NCI-H2196 (cell line): ENCODE data around the gene KLC4.
A peak's percentile ranks its signal among the peaks of the same experiment; 100 is the strongest.
"Not testable (repeated sequence)": the region's sequence is repeated elsewhere in the genome, so short reads cannot be mapped to it uniquely, and the experiment has no call there.

ENCODE experiments used
- DNase-seq: peaks from one replicate; lab custom pipeline; 2025; ENCODE audit not compliant: unreplicated experiment; lab: John Stamatoyannopoulos, UW

KLC4 gene

DNA sequence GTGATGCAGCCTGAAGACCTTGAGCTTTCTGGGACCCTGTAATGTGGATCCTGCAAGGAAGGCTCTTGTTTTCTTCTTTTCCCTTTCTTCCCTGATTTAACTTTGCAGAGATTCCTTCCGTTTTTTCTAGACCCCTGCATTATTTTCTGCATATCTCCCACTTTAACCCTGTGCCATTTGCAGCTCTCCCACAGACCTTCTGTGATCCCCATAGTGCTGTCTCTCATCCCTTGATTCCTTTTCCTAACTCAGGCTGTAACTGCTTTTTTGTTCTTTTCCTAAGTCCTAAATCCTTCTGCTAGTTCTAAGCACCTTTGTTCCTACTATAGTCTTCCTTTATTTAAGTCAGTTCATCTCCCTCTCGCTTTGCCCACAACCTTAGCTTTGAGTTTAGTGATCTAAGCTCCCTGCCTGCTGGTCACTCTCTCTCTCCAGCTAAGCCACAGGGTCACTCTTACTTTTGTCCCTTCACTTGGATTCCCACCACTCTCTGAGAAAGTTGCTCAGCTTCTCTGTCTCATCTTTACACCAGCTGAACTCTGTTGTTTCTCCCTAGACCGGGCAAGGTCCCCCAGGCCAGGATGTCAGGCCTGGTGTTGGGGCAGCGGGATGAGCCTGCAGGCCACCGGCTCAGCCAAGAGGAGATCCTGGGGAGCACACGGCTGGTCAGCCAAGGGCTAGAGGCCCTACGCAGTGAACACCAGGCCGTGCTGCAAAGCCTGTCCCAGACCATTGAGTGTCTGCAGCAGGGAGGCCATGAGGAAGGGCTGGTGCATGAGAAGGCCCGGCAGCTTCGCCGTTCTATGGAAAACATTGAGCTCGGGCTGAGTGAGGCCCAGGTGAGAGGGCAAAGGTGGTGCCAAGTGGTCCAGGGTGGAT is 1.6 kb downstream of the KLC4 start:
- DNase-seq = no peak

DNA sequence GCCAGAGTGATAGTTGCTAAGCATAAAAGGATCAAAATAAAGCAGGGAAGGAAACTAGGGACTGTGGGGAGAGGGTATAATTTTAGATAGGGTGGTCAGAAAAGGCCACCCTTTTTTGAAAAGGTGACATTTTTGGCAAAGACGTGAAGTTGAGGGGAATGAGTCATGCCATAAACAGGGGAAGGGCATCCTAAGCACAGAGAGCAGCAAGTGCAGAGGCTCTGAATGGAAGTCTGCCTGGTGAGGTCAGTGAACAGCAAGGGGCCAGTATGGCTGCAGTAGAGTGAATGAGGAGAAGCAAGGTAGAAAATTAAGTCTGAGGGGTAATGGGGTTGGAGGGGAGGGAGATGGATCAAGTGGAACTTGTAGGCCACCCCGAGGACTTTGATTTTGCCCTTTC is 2.4 kb downstream of the KLC4 start:
- no peak for DNase-seq

- no peak for DNase-seq
Measured at GRCh38 chr6:43062818-43063217, 3.4 kb downstream of the KLC4 start.

- peak; percentile 34 for DNase-seq
Measured at GRCh38 chr6:43070028-43070632, 10.7 kb downstream of the KLC4 start.

- DNase-seq = no peak
Measured at GRCh38 chr6:43074847-43075669, 15.6 kb downstream of the KLC4 start.

DNA sequence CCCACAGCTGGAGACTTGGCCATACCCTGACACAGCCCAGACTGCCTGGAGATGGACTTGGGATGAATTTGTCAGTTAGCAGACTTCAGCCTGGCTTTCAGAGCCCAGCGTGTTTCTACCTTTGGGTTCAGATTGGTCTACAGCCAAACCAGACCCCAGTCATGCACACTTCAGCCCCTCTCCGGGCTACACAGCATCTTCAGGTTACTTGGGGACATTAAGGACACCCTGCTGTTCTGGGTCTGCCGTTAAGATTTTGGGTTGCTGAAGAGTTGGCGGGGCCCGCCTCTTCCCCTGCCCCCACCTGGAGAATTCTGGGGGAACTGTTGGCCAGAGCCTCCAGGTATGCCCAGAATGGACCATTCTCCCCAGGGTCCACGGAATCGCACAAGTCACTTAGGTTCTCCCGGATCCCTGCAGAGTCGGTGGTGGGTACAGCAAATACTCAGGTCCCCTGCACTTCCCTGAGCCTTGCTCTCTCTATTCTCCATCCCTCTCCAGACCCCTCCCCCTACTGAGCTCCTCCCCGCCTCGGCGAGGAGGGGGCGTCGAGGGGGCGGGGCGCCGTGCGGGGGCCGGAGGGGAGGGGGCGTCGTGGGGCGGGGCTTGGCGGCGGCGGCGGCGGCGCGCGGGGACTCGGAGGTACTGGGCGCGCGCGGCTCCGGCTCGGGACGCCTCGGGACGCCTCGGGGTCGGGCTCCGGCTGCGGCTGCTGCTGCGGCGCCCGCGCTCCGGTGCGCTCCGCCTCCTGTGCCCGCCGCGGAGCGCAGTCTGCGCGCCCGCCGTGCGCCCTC is 16.4 kb downstream of the KLC4 start, which contains the start of gene PTK7:
TSS of gene PTK7 (plus strand) at position 645 of the 794 bp plus-strand sequence. CDS start 175 bp downstream, outside the sequence.
- DNase-seq = peak; percentile 78

DNA sequence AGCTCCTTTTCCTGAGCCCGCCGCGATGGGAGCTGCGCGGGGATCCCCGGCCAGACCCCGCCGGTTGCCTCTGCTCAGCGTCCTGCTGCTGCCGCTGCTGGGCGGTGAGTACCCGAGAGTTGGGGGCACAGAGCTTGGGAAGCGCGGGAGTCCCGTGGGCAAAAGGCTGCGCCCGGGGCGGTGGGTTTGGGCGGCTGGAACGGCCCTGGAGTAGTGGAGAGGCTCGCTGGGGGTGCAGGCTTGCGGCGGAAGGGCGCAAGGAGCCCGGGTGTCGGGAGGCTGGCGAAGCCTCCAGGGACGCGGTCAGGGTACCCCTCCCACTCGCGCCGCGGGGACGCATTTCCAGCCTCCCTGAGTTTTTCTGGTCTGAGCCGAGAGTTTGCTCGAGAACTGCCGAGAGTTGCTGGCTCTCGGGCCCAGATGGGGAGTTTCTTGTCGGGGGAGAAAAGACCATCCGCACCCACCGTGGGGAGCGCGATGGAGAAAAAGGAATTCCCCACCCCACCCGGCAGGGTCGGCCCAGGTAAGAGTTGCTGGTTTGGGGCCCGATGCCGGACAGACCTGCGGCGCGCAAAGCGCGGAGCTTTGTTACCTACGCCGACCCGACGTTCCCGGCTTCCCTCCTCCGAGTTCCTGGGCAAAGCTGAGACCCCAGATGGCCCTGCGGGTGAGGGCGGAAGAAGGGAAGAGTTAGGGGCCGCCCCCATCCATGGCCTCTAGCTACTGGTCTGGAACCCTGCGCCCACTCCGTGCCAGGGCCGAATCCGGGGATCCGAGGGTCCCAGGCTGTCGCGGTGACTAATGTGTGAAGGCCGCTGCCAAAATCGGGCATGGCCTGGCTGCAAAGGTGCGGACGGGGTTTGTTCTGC is 17.3 kb downstream of the KLC4 start:
- DNase-seq = peak; percentile 18

DNA sequence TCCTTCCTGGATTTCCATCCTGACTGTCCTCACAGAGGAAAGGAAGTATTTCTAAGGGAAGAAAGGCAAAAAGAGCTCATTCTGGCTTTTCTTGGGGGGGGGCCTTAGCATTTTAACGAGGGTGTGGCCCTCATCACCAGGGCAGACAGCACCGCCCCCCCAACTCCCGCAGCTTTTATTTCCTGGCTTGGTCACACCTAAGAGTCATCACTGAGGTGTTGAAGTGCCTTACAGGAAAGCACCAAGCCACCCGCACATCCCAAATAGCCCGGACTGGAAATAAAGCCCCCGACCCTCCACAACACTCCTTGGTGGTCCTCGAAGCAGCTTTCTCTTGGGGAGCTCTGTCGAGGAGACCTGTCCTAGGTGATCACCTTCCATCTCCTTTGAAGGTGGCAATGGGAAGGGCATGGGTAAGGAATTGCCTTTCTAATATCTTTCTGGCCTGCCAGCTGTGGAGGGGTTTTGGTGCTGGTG is 17.9 kb downstream of the KLC4 start:
- no peak for DNase-seq

- DNase-seq = no peak
Measured at GRCh38 chr6:43077981-43078511, 18.6 kb downstream of the KLC4 start.

DNA sequence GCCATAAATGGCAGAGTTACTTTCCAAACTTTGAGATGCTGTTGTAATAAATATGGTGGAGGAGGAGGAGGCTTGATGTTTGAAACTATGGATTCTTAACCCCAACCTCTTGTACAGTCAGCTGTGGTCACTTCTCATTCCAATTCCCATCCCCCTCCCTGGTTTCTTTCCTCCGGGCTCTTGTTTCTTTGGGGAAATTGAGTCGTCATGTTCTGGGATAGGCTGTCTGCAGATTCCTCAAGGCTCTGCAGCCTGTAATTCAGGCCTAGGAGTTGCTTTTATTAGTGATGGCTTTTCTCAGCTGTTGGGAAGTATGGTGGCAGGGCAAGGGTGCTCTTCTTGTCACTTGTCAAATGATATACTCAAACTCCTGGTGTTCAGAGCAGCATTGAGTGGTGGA is 19.3 kb downstream of the KLC4 start:
- no peak for DNase-seq

DNA sequence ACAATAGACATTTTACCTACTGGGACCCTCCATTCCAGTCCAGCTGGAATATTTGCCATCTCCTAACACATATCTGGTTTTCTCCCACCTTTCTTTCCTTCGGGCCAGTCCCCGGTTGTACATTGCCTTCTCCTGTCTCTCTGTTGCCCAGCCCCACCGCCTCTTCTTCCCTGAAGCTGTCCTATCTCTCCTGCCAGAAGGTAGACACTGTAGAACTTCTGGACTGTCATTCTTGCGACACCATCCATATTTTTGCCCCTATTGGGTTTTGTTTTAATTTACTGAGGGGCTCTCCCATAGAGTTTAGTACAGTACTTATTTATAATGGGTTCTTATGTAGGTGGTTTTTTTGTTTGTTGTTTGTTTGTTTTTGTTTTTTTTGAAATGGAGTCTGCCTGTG is 21.6 kb downstream of the KLC4 start:
- DNase-seq = no peak

- not testable (repeated sequence) for DNase-seq
Measured at GRCh38 chr6:43081922-43082321, 22.5 kb downstream of the KLC4 start.

DNA sequence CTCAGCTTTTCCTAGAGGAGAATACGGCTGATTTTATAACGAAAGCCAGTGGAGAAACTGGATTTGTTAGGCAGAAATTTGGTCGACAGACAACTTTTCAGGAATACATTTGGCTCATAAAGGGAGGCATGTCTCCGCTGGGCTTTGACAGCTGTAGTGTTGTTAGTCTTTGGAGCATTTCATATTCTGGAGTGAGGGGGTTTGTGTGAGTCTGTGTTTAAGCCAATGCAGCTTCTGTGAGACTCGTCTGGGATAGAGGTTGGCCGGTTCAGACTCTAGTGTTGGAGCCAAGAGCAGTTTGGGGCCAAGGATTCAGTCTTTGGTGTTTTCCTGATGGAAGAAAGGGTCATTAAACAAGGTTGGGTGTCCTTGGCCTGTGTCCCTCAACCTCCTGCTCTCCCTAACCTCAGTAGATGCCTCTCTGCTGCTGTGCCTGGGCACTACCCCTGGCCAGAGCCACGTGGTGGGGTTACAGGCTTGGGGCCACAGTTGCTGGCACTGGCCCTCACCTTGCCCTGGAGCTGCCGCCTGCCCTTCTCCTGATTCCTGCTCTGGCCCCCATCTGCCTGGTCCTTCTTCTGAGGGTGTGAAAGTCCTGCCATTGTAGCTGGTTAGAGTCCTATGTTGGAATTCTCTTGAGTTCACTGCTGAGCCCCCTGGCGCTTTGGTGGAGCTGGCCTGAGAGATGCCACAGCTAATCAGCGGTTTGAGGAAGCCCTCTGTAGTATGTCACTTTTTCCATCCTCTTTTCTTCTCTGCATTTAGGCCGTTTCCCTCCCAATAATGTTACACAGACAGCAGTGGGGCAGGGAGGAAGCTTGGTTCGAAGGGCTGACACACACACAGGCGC is 23.6 kb downstream of the KLC4 start:
- DNase-seq = no peak

DNA sequence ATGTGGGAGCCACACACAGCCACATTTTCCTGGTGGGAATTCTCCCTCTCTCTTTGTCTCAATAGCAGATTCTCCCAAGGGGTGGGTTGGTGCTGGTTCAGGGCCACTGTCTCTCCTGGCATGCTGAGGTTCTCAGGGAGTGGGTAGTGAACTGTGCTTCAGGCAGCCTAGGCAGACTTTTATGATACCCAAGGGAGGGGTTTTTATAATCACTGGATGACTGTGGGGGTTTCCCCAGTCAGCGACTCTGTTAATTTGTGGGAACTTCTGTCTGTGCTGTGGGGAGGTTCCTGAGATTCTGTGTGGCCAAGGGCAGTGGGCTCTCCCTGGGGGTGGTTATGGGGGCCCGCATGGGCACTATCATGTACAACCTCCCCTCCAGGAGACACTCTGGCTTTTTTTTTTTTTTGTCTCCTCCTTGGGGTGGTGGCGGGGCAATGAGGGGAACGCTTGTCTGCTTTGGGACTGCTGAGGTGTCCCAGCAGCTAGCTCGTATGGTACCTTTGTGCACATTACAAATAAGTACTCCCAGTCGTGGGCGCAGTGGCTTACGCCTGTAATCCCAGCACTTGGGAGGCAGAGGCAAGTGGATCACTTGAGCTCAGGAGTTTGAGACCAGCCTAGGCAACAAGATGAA is 26.7 kb downstream of the KLC4 start:
- DNase-seq = no peak

DNA sequence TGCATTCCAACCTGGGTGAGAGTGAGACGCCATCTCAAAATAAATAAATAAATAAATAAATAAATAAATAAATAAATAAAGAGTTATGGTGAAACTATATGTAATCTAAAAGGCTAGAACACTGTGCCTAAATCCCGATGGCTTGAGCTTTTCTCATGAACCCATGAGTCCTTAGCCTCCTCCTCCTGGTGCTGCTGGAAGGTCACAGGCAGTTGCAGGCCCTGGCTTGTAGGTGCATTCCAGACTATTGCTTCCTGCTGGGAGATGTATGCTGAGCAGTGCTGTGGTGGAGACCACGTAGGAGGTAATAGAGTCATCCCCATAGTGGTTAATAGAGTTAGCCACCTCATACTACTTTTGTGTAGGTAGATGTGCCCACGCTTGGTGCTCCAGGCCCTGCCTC is 29.2 kb downstream of the KLC4 start:
- no peak for DNase-seq

GRCh38 chr6:43089467-43089866 is 30.0 kb downstream of the KLC4 start:
- DNase-seq = no peak

- no peak for DNase-seq
Measured at GRCh38 chr6:43089874-43090558, 30.6 kb downstream of the KLC4 start.
